ENCODE data around the gene PTPRJ. TPM values are rescaled to one million over a fixed set of nuclear protein-coding genes. Genes with fewer than 3 reads are reported as not detected.
"Not testable (repeated sequence)": the region's sequence is repeated elsewhere in the genome, so short reads cannot be mapped to it uniquely, and the experiment has no call there.

PTPRJ gene
- total RNA-seq, 2 experiments from 2014 or later, result 56.5 to 62.9 TPM

GRCh38 chr11:48127521-48128183 is 147.3 kb downstream of the PTPRJ start:
- no peak overlapping the region for H3K4me3 Mint-ChIP-seq
- no peak for ATAC-seq
- H3K4me1 Mint-ChIP-seq (ENCODE audit: low read depth), result peaks cover 31% of the 10 kb centered on the region
- ChIA-PET CTCF (no interaction called here), POLR2A (no interaction called here)
- H3K27ac Mint-ChIP-seq, result no peak overlapping the region
- H3K9me3 Mint-ChIP-seq (ENCODE audit: insufficient read depth), result no peaks in the 10 kb centered on the region
- no peaks in the 10 kb centered on the region for H3K27me3 Mint-ChIP-seq (ENCODE audit: low read depth)
- H3K36me3 Mint-ChIP-seq (ENCODE audit: low read depth), result peaks cover 72% of the 10 kb centered on the region
- no peak for DNase-seq

DNA sequence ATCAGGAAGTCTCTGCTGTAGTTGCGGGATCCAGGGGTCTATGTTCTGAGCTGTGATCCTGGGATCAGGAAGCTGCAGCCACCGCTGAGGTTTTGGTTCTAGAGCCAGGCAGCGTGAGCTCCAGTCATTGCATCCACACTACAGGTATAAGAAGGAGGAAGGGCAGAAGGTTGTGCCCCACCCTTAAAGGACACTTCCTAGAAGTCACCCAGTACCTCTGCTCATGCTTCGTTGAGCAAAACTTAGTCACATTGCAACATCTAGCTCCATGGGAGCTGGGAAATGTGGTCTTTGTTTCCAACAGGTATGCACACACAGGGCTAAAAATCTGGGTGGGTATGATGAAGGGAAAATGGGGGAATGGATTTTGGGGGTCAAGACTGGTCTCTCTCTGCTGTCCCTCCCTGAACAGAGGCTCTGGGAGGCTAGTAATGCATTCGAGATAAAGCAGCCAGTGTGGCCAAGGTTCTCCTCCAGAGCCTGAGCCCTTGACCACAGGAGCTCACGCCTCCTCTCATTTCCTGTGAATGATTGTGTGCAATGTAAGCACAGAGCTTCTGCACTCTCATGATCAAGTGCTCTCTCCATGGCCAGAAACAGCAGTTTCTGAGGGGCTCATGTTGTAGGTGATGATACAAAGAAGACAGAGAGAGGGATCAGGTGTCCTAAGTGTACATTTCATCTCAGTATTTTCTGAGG is 149.5 kb downstream of the PTPRJ start:
- H3K4me3 Mint-ChIP-seq, result no peak overlapping the region
- CTCF ChIA-PET, result no interaction called here
- no peak for ATAC-seq
- peak overlapping the region; percentile 55 for H3K27ac Mint-ChIP-seq
- no peaks in the 10 kb centered on the region for H3K9me3 Mint-ChIP-seq (ENCODE audit: insufficient read depth)
- peaks cover 31% of the 10 kb centered on the region for H3K4me1 Mint-ChIP-seq (ENCODE audit: low read depth)
- POLR2A ChIA-PET, result interaction anchor here (0.8 kb wide), 1 partner anchor 128 kb away, joined by 4 read pairs; no protein-coding TSS in a partner anchor
- H3K27me3 Mint-ChIP-seq (ENCODE audit: low read depth), result no peaks in the 10 kb centered on the region
- no peak for DNase-seq
- H3K36me3 Mint-ChIP-seq (ENCODE audit: low read depth), result peaks cover 64% of the 10 kb centered on the region

GRCh38 chr11:48134221-48134922 is 154.0 kb downstream of the PTPRJ start:
- no peaks in the 10 kb centered on the region for H3K27me3 Mint-ChIP-seq (ENCODE audit: low read depth)
- CTCF ChIA-PET, result no interaction called here

GRCh38 chr11:48138222-48138621 is 157.9 kb downstream of the PTPRJ start:
- ATAC-seq (no peak), DNase-seq (no peak)
- Mint-ChIP-seq H3K4me3 (no peak overlapping the region), H3K36me3 (ENCODE audit: low read depth) (peaks cover 56% of the 10 kb centered on the region), H3K27ac (no peak overlapping the region), H3K9me3 (ENCODE audit: insufficient read depth) (no peaks in the 10 kb centered on the region), H3K27me3 (ENCODE audit: low read depth) (no peaks in the 10 kb centered on the region), H3K4me1 (ENCODE audit: low read depth) (no peaks in the 10 kb centered on the region)
- CTCF ChIA-PET, result no interaction called here
- POLR2A ChIA-PET, result no interaction called here

More at GRCh38 chr11:48134221-48134922, 154.0 kb downstream of the PTPRJ start:
- Mint-ChIP-seq H3K36me3 (ENCODE audit: low read depth) (peaks cover 51% of the 10 kb centered on the region), H3K4me3 (no peak overlapping the region), H3K4me1 (ENCODE audit: low read depth) (peaks cover 10% of the 10 kb centered on the region), H3K27ac (no peak overlapping the region), H3K9me3 (ENCODE audit: insufficient read depth) (no peaks in the 10 kb centered on the region)
- no peak for DNase-seq
- POLR2A ChIA-PET, result no interaction called here
- no peak for ATAC-seq

DNA sequence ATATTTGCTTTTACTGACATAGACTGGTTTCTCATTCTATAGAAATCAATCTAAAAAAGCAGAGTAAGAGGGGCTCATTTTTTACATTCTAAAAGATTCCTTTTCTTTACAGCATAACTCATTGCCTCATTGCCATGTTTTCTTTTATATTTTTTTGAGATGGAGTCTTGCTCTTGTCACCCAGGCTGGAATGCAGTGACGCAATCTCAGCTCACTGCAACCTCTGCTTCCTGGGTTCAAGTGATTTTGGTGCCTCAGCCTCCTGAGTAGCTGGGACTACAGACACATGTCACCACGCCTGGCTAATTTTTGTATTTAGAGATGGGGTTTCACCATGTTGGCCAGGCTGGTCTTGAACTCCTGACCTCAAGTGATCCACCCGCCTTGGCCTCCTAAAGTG is 159.5 kb downstream of the PTPRJ start:
- POLR2A ChIA-PET; H3K27me3 Mint-ChIP-seq (ENCODE audit: low read depth); H3K27ac Mint-ChIP-seq; H3K4me3 Mint-ChIP-seq; ATAC-seq; CTCF ChIA-PET; H3K9me3 Mint-ChIP-seq (ENCODE audit: insufficient read depth); DNase-seq; H3K4me1 Mint-ChIP-seq (ENCODE audit: low read depth): not testable (repeated sequence)
- peaks cover 62% of the 10 kb centered on the region for H3K36me3 Mint-ChIP-seq (ENCODE audit: low read depth)

- no peaks in the 10 kb centered on the region for H3K9me3 Mint-ChIP-seq (ENCODE audit: insufficient read depth)
- no peaks in the 10 kb centered on the region for H3K27me3 Mint-ChIP-seq (ENCODE audit: low read depth)
- H3K27ac Mint-ChIP-seq, result no peak overlapping the region
- no peak for DNase-seq
- ATAC-seq, result peak; percentile 40
- peaks cover 7% of the 10 kb centered on the region for H3K4me1 Mint-ChIP-seq (ENCODE audit: low read depth)
- POLR2A ChIA-PET, result no interaction called here
- peaks cover 68% of the 10 kb centered on the region for H3K36me3 Mint-ChIP-seq (ENCODE audit: low read depth)
- CTCF ChIA-PET, result no interaction called here
- H3K4me3 Mint-ChIP-seq, result no peak overlapping the region
These were observed 161.2 kb downstream of the PTPRJ start for GRCh38 chr11:48141475-48142122.

DNA sequence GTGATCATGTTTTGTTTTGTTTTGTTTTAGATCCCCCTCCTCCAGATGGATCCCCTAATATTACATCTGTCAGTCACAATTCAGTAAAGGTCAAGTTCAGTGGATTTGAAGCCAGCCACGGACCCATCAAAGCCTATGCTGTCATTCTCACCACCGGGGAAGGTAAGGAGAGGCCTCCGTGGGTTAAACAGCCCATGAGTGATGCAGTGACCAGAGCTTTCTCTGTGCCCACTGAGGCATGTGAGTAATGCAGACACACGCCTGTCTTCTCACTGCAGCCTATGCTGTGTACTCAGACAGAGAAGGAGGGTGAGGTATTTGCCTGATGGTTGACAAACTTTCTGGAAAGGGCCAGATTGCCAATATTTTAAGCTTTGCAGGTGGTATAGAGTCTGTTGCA is 162.5 kb downstream of the PTPRJ start:
- H3K36me3 Mint-ChIP-seq (ENCODE audit: low read depth), result peaks cover 71% of the 10 kb centered on the region
- ATAC-seq (no peak), DNase-seq (no peak)
- POLR2A ChIA-PET, result no interaction called here
- H3K27ac Mint-ChIP-seq, result peak overlapping the region; percentile 3
- CTCF ChIA-PET, result no interaction called here
- H3K4me1 Mint-ChIP-seq (ENCODE audit: low read depth), result peaks cover 7% of the 10 kb centered on the region
- no peaks in the 10 kb centered on the region for H3K27me3 Mint-ChIP-seq (ENCODE audit: low read depth)
- no peak overlapping the region for H3K4me3 Mint-ChIP-seq
- H3K9me3 Mint-ChIP-seq (ENCODE audit: insufficient read depth), result no peaks in the 10 kb centered on the region

DNA sequence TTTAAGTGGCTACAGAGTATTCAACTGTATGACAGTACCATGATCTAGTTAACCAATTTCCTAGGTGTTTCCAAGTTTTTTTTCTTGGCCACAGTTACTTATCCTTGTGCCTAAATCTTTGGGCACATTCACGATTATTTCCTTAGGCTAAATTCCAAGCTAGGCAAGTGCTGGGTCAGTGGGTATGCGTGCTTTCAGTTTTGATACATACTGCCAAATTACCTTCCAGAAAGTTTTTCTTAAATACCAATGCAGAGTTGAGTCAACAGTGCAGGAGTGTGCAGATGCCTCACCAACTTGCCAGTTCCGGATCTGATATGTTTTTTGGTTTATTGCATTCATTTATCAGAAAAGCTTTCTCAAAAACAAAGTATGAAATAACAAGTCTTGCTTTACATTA is 168.4 kb downstream of the PTPRJ start:
- DNase-seq (no peak), ATAC-seq (no peak)
- CTCF ChIA-PET, result no interaction called here
- H3K9me3 Mint-ChIP-seq (ENCODE audit: insufficient read depth), result peaks cover 15% of the 10 kb centered on the region
- H3K4me1 Mint-ChIP-seq (ENCODE audit: low read depth), result peaks cover 11% of the 10 kb centered on the region
- POLR2A ChIA-PET, result no interaction called here
- no peak overlapping the region for H3K4me3 Mint-ChIP-seq
- H3K27me3 Mint-ChIP-seq (ENCODE audit: low read depth), result no peaks in the 10 kb centered on the region
- H3K27ac Mint-ChIP-seq, result no peak overlapping the region
- peaks cover 83% of the 10 kb centered on the region for H3K36me3 Mint-ChIP-seq (ENCODE audit: low read depth)

- DNase-seq (no peak), ATAC-seq (no peak)
- Mint-ChIP-seq H3K36me3 (ENCODE audit: low read depth) (peaks cover 84% of the 10 kb centered on the region), H3K27me3 (ENCODE audit: low read depth) (no peaks in the 10 kb centered on the region), H3K27ac (no peak overlapping the region), H3K9me3 (ENCODE audit: insufficient read depth) (peaks cover 25% of the 10 kb centered on the region), H3K4me3 (no peak overlapping the region), H3K4me1 (ENCODE audit: low read depth) (peaks cover 12% of the 10 kb centered on the region)
- ChIA-PET POLR2A (no interaction called here), CTCF (no interaction called here)
These were observed 169.9 kb downstream of the PTPRJ start for GRCh38 chr11:48150213-48150612.

DNA sequence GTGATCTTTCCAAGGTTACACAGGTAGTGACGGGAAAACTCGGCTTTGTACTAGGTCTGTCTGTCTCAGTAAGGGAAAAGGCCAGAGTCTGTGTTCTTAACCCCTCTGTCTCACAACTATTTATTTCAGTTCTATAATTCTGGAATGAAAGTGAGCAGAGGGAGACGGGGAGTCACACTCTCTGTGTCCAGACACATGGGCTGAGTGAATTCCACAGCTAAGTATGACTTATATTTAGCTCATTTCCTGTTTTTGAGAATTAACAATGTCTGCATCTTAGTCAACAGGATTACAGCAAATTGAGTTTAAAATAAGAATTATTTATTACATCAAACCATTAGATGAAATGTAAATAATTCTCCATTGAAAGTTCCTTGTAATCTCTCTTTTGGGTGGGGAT is 173.8 kb downstream of the PTPRJ start:
- CTCF ChIA-PET, result no interaction called here
- POLR2A ChIA-PET, result no interaction called here

DNA sequence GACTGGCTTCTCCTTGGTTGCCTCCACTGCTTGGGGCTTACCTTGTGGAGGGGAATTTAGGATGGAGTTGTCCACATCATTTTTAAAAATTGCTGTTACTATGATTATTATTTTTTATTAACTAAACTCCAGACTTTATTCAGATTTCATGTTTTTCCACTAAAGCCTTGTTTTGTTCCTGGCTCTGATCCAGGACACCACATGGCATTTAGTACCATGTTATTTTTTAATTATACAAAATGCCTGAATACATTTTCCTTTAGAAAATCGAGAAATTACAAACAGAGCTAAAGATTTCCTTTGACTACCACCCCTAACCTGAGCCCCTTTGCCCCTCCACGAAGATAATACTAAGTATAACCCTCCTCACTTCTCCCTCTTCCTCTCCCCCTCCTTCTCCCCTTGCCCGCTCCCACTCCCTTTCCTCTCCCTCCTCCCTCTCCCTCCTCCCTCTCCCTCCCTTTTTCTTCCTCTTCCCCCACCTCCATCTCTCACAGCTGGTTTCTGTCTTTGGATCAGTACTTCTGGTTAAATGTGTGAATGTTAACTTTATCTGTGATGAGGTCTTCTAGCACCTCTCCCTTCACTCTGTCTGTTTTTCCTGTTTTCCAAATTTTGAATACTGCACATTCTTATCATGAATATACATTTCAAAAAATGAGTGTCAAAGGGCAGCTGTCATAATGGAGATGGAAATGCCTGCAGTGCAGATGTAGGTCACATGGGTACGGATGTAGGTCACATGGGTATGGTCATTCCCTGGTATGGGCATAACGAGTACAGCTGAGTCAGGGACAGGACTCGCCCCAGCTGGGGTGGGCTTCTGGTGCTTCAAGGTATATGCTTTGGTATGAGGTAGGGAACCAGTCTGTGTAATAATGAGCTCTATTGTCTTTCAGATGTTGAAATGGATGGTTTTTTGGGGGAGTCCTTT is 181.9 kb downstream of the PTPRJ start:
- Mint-ChIP-seq H3K36me3 (ENCODE audit: low read depth) (peaks cover 63% of the 10 kb centered on the region), H3K4me1 (ENCODE audit: low read depth) (no peaks in the 10 kb centered on the region), H3K27ac (peak overlapping the region; percentile 53), H3K4me3 (no peak overlapping the region), H3K9me3 (ENCODE audit: insufficient read depth) (no peaks in the 10 kb centered on the region), H3K27me3 (ENCODE audit: low read depth) (no peaks in the 10 kb centered on the region)
- POLR2A ChIA-PET, result interaction anchor here (0.6 kb wide), 1 partner anchor 491 kb away, joined by 3 read pairs; no protein-coding TSS in a partner anchor
- ATAC-seq (no peak), DNase-seq (no peak)
- CTCF ChIA-PET, result interaction anchor here (2.3 kb wide), 1 partner anchor 10 kb away, joined by 14 read pairs; no protein-coding TSS in a partner anchor

More for the DNA sequence above, 173.8 kb downstream of the PTPRJ start:
- peaks cover 81% of the 10 kb centered on the region for H3K36me3 Mint-ChIP-seq (ENCODE audit: low read depth)
- no peaks in the 10 kb centered on the region for H3K27me3 Mint-ChIP-seq (ENCODE audit: low read depth)
- no peak overlapping the region for H3K4me3 Mint-ChIP-seq
- DNase-seq, result no peak
- peaks cover 25% of the 10 kb centered on the region for H3K9me3 Mint-ChIP-seq (ENCODE audit: insufficient read depth)
- no peak for ATAC-seq
- peaks cover 5% of the 10 kb centered on the region for H3K4me1 Mint-ChIP-seq (ENCODE audit: low read depth)
- no peak overlapping the region for H3K27ac Mint-ChIP-seq

Measured in activated CD8-positive, alpha-beta T cell treated with anti-CD3 and anti-CD28 coated beads, Interleukin-2, amount 10 ng/mL, durations not matched to agents 7 days and 5 days (primary cell).